Prostate gland (tissue), 2 donors: Measurements from ENCODE around the gene TSPAN11.

Experiments used
- POLR2A ChIP-seq: fragments of 450-650 bp; IDR thresholded peaks from one replicate; pipeline ENCODE4 v1.6.1; 2016; ENCODE audit warnings: antibody characterized with exemption, mild to moderate bottlenecking
- POLR2AphosphoS5 ChIP-seq: sonication (generic); formaldehyde crosslinking; IDR thresholded peaks from one replicate; pipeline ENCODE4 v1.6.1; 2017; ENCODE audit warnings: antibody characterized with exemption
- TF ChIP-seq, protein P1 (sequence below), 4 experiments: fragments of 200-600 bp in 2 of 4; fragments of 450-650 bp in 2 of 4; sonication (generic) in 2 of 4; IDR thresholded peaks; 1 replicate in 3 of 4; 2 replicates in 1 of 4; pipeline ENCODE4 v1.5.1; 2016 to 2019; ENCODE audit warnings: antibody characterized with exemption in 4 of 4, mild to moderate bottlenecking in 2 of 4, moderate library complexity in 2 of 4

GRCh38 chr12:30913323-30913722 lies 13.2 kb upstream of the TSPAN11 start:
- TF ChIP-seq, protein P1, sequence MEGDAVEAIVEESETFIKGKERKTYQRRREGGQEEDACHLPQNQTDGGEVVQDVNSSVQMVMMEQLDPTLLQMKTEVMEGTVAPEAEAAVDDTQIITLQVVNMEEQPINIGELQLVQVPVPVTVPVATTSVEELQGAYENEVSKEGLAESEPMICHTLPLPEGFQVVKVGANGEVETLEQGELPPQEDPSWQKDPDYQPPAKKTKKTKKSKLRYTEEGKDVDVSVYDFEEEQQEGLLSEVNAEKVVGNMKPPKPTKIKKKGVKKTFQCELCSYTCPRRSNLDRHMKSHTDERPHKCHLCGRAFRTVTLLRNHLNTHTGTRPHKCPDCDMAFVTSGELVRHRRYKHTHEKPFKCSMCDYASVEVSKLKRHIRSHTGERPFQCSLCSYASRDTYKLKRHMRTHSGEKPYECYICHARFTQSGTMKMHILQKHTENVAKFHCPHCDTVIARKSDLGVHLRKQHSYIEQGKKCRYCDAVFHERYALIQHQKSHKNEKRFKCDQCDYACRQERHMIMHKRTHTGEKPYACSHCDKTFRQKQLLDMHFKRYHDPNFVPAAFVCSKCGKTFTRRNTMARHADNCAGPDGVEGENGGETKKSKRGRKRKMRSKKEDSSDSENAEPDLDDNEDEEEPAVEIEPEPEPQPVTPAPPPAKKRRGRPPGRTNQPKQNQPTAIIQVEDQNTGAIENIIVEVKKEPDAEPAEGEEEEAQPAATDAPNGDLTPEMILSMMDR (IDR thresholded peaks at IDR 0.05): no peak
- TF ChIP-seq POLR2AphosphoS5 (no peak), POLR2A (no peak)
